Bronchial epithelial cell (primary cell): ENCODE measurements around the gene BCAS3. TPM values are rescaled to one million over a fixed set of nuclear protein-coding genes. Genes with fewer than 3 reads are reported as not detected.

Source experiments
- DNase-seq: peaks from one replicate; pipeline ENCODE4 v3.0.0-alpha.2; 2010; ENCODE audit warnings: low read depth
- FAIRE-seq: peaks from 2 replicates; lab custom pipeline; 2011; peaks lifted over from hg19 to GRCh38; lab: Jason Lieb, UNC
- H3K27me3 ChIP-seq: 2 replicates; pipeline ENCODE4 v1.5.1; 2011; ENCODE audit warnings: low read length; ENCODE audit not compliant: control insufficient read depth, insufficient read depth
- H3K36me3 ChIP-seq: 2 replicates; pipeline ENCODE4 v1.5.1; 2011; ENCODE audit warnings: low read length; ENCODE audit not compliant: control insufficient read depth, insufficient read depth
- H3K4me3 ChIP-seq: 2 replicates; pipeline ENCODE4 v1.5.1; 2011; ENCODE audit warnings: mild to moderate bottlenecking, low read depth, low read length, control low read depth
- CTCF ChIP-seq: IDR thresholded peaks from 2 replicates; pipeline ENCODE4 v1.5.1; 2011; ENCODE audit warnings: mild to moderate bottlenecking, moderate library complexity, low read length, control low read depth, inconsistent platforms; ENCODE audit not compliant: insufficient read depth, severe bottlenecking
- total RNA-seq: library from RNA; depleted of rRNA; stranded (reverse); fragments of >200 nt; gene quantifications from 2 replicates; pipeline ENCODE4 v1.2.1, GENCODE V29; 2014

The BCAS3 gene
- total RNA-seq, 1 donor from 2014 or later, result 10.3 TPM

- no peak overlapping the region for H3K4me3 ChIP-seq
- no peak for DNase-seq
- H3K27me3 ChIP-seq, result no peaks in the 10 kb centered on the region
- no peak for FAIRE-seq
- no peak for TF ChIP-seq CTCF
- no peaks in the 10 kb centered on the region for H3K36me3 ChIP-seq
These were observed 452.7 kb downstream of the BCAS3 start for GRCh38 chr17:61130330-61130729.

GRCh38 chr17:61131585-61131984, 453.9 kb downstream of the BCAS3 start:
- Histone ChIP-seq H3K4me3 (no peak overlapping the region), H3K36me3 (no peaks in the 10 kb centered on the region), H3K27me3 (no peaks in the 10 kb centered on the region)
- DNase-seq (no peak), FAIRE-seq (no peak)
- no peak for TF ChIP-seq CTCF

GRCh38 chr17:61132524-61132923, 454.9 kb downstream of the BCAS3 start:
- H3K4me3 ChIP-seq, result no peak overlapping the region
- no peaks in the 10 kb centered on the region for H3K36me3 ChIP-seq
- no peak for TF ChIP-seq CTCF
- FAIRE-seq, result no peak
- no peak for DNase-seq
- no peaks in the 10 kb centered on the region for H3K27me3 ChIP-seq

GRCh38 chr17:61133853-61134252, 456.2 kb downstream of the BCAS3 start:
- Histone ChIP-seq H3K36me3 (no peaks in the 10 kb centered on the region), H3K27me3 (no peaks in the 10 kb centered on the region), H3K4me3 (no peak overlapping the region)
- no peak for TF ChIP-seq CTCF
- DNase-seq (no peak), FAIRE-seq (no peak)

- FAIRE-seq, result no peak
These were observed 457.0 kb downstream of the BCAS3 start for GRCh38 chr17:61134551-61135235.

More at GRCh38 chr17:61134551-61135235, 457.0 kb downstream of the BCAS3 start:
- Histone ChIP-seq H3K27me3 (no peaks in the 10 kb centered on the region), H3K4me3 (no peak overlapping the region), H3K36me3 (no peaks in the 10 kb centered on the region)
- no peak for DNase-seq
- TF ChIP-seq CTCF, result no peak
